Heart right ventricle (tissue), 16 donors: Measurements from ENCODE around the gene KCTD11. TPM values are rescaled to one million over a fixed set of nuclear protein-coding genes. Genes with fewer than 3 reads are reported as not detected.

Experiments used
- ATAC-seq, 8 donors: fragments of 200-7000 bp; cut with Tn5 transposase; one replicate each; pipeline ENCODE4 v1.9.1; 2020; ENCODE audit warnings: mild to moderate bottlenecking in 8 of 8, moderate library complexity in 8 of 8, moderate number of reproducible peaks in 1 of 8
- DNase-seq, 2 donors: peaks; one replicate each; pipeline ENCODE4 v3.0.0-alpha.2; 2020
- H3K27ac ChIP-seq, 10 donors: fragments of 200-600 bp; sonication (generic) in 2 of 10; one replicate each; pipeline versions ENCODE4 v1.5.0 to v1.8.0; 2020 to 2022; ENCODE audit warnings: mild to moderate bottlenecking in 3 of 10
- H3K27me3 ChIP-seq, 7 donors: fragments of 200-600 bp; one replicate each; pipeline ENCODE4 v1.8.0; 2021 to 2022; ENCODE audit warnings: mild to moderate bottlenecking in 2 of 7
- H3K36me3 ChIP-seq, 9 donors: fragments of 200-600 bp; sonication (generic) in 1 of 9; one replicate each; pipeline versions ENCODE4 v1.5.0 to v1.8.0; 2020 to 2022; ENCODE audit warnings: mild to moderate bottlenecking in 2 of 9
- H3K4me1 ChIP-seq, 9 donors: fragments of 200-600 bp; sonication (generic) in 1 of 9; one replicate each; pipeline versions ENCODE4 v1.5.0 to v1.8.0; 2020 to 2022; ENCODE audit warnings: mild to moderate bottlenecking in 4 of 9
- H3K4me3 ChIP-seq, 10 donors: fragments of 200-600 bp; sonication (generic) in 2 of 10; one replicate each; pipeline versions ENCODE4 v1.5.0 to v1.8.0; 2020 to 2022; ENCODE audit warnings: mild to moderate bottlenecking in 7 of 10, moderate library complexity in 2 of 10
- H3K9me3 ChIP-seq, 11 donors: fragments of 200-600 bp in 10 of 11; sonication (generic) in 2 of 11; one replicate each; pipeline versions ENCODE4 v1.5.0 to v1.8.0; 2013 to 2022; ENCODE audit warnings: mild to moderate bottlenecking in 2 of 11, control low read depth in 1 of 11, moderate library complexity in 1 of 11
- CTCF ChIP-seq, 9 donors: fragments of 200-600 bp; sonication (generic) in 2 of 9; IDR thresholded peaks; one replicate each; pipeline versions ENCODE4 v1.5.0 to v1.8.0; 2021 to 2022; ENCODE audit warnings: antibody characterized with exemption in 9 of 9, mild to moderate bottlenecking in 5 of 9, moderate library complexity in 1 of 9
- WGBS, 2 donors: extraction: QIAGEN DNeasy Blood & Tissue Kit; methylation state at CpG; one replicate each; pipeline ENCODE4 v1.1.7; 2013; ENCODE audit warnings: inconsistent platforms in 1 of 2; 5-methylcytosine and 5-hydroxymethylcytosine counted together
- intact Hi-C, 10 donors: fragments of 100-400 bp; cut with DNase I; formaldehyde crosslinking; loops; one replicate each; pipeline versions ENCODE4 v1.11.1 to v1.14.2; 2022
- polyA plus RNA-seq, 2 donors: library from polyadenylated mRNA; stranded (reverse); fragments of 200-250 nt; gene quantifications; one replicate each; pipeline ENCODE4 v1.2.3, GENCODE V29; 2013
- total RNA-seq, 10 donors: library from RNA; stranded (reverse); fragmentation: NEBNext Ultra II Directional in 3 of 10; extraction: Animal tissue kit (Norgen Biotek cat#: 25700) in 3 of 10; gene quantifications; one replicate each; pipeline versions ENCODE4 v1.2.1 to v1.2.4, GENCODE V29; 2021 to 2023
- donor health status: Arrhythmogenic right ventricular cardiomyopathy.
- donor health status: ischemic (EF 13 %, LVEDD 7.1; RV severe dilation, severe dysfunction).
- donor health status: healthy with polysubstance abuse.
- donor health status: DM: no; HTN: yes; CAD: no.
- donor health status: DM: no; HTN: no; CAD: no.
- donor health status: ischemic (EF 25% LVEDD 6.9; RV normal size, moderate dysfunction).
- donor health status: ischemic (EF 25% LVEDD 5.7; RV mildly dilated, moderate dysfunction).
- donor health status: healthy.
- donor health status: DM: yes; HTN: yes; CAD: no.
- donor health status: Ischemic cardiomyopathy.
- donor health status: ischemic (EF 35%, LVEDD 5.7; RV mildly dilated, moderate dysfunction).
- donor health status: nonischemic (EF 11% LVEDD 7.7; RV severe dilation, severe dysfunction).
- donor health status: DM: yes; HTN: yes; CAD: no.
- donor health status: PGD.
- donor health status: ischemic (EF 29% LVEDD 5.4; RV normal size, mild dysfunction).
- donor health status: nonischemic (EF 23%, LVEDD 6.1; RV moderate dilation, normal function).

Gene KCTD11
- total and polyA plus RNA-seq, 12 donors, result 4.3 to 8.5 (median 5.3) TPM

- no peak for TF ChIP-seq CTCF (IDR thresholded peaks at IDR 0.05)
- H3K36me3 ChIP-seq, result peaks cover 0 to 12% (median 0%) of the 10 kb centered on the region in 9 donors
- no peak for DNase-seq
- ATAC-seq, result no peak
- WGBS, 2 donors, result 88 to 91% methylated on average over 10 of the region's 10 CpGs
- intact Hi-C loops, result no loop called here
- H3K4me1 ChIP-seq, result peaks cover 6 to 33% (median 30%) of the 10 kb centered on the region in 9 donors
- H3K4me3 ChIP-seq, result no peak overlapping the region
- H3K9me3 ChIP-seq, result peaks cover 0 to 5% (median 0%) of the 10 kb centered on the region in 11 donors
- H3K27me3 ChIP-seq, result peaks cover 0 to 61% (median 0%) of the 10 kb centered on the region in 7 donors
- no peak overlapping the region for H3K27ac ChIP-seq
These were observed 30.9 kb downstream of the KCTD11 start for GRCh38 chr17:7382901-7383300.

- peaks cover 0 to 61% (median 0%) of the 10 kb centered on the region in 7 donors for H3K27me3 ChIP-seq
- no peak overlapping the region for H3K27ac ChIP-seq
- no peak for TF ChIP-seq CTCF (IDR thresholded peaks at IDR 0.05)
- H3K36me3 ChIP-seq, result peaks cover 0 to 16% (median 0%) of the 10 kb centered on the region in 9 donors
- peaks cover 6 to 33% (median 30%) of the 10 kb centered on the region in 9 donors for H3K4me1 ChIP-seq
- peak overlapping the region in 8 of 10 donors; percentile 34 to 55 (median 52) for H3K4me3 ChIP-seq
- no peak for ATAC-seq
- peaks cover 0 to 5% (median 0%) of the 10 kb centered on the region in 11 donors for H3K9me3 ChIP-seq
- WGBS, 2 donors, result 78 to 81% methylated on average over 11 of the region's 11 CpGs
- DNase-seq, result no peak
- intact Hi-C loops, result no loop called here
These were observed 31.4 kb downstream of the KCTD11 start for GRCh38 chr17:7383371-7383741.

GRCh38 chr17:7383742-7384488 lies 32.0 kb downstream of the KCTD11 start:
- no peak for TF ChIP-seq CTCF (IDR thresholded peaks at IDR 0.05)
- Histone ChIP-seq H3K9me3 (peaks cover 0 to 4% (median 0%) of the 10 kb centered on the region in 11 donors), H3K27ac (peak overlapping the region in 2 of 10 donors; percentile 15 to 50), H3K36me3 (peaks cover 0 to 22% (median 0%) of the 10 kb centered on the region in 9 donors), H3K27me3 (peaks cover 0 to 58% (median 0%) of the 10 kb centered on the region in 7 donors), H3K4me1 (peaks cover 6 to 33% (median 30%) of the 10 kb centered on the region in 9 donors), H3K4me3 (peak overlapping the region in 9 of 10 donors; percentile 34 to 55 (median 51))
- intact Hi-C loops, result no loop called here
- ATAC-seq (peak; percentile 51 to 77 (median 62)), DNase-seq (peak in 1 of 2 donors; percentile 55)
- 9 to 16% methylated on average over 65 of the region's 65 CpGs for WGBS, 2 donors

GRCh38 chr17:7384489-7385081 lies 32.6 kb downstream of the KCTD11 start:
- DNase-seq, result no peak
- H3K27ac ChIP-seq, result peak overlapping the region in 2 of 10 donors; percentile 15 to 50
- ATAC-seq, result no peak

More at GRCh38 chr17:7384489-7385081, 32.6 kb downstream of the KCTD11 start:
- H3K9me3 ChIP-seq, result no peaks in the 10 kb centered on the region
- peaks cover 0 to 28% (median 6%) of the 10 kb centered on the region in 9 donors for H3K36me3 ChIP-seq
- intact Hi-C loops, result no loop called here
- TF ChIP-seq CTCF (IDR thresholded peaks at IDR 0.05), result no peak
- peaks cover 6 to 33% (median 30%) of the 10 kb centered on the region in 9 donors for H3K4me1 ChIP-seq
- peaks cover 0 to 51% (median 0%) of the 10 kb centered on the region in 7 donors for H3K27me3 ChIP-seq
- H3K4me3 ChIP-seq, result peak overlapping the region in 9 of 10 donors; percentile 34 to 55 (median 51)
- WGBS, 2 donors, result 53 to 54% methylated on average over 23 of the region's 23 CpGs
